GM18873 (cell line): Measurements from ENCODE around the gene IL22.
"Not testable (repeated sequence)": the region's sequence is repeated elsewhere in the genome, so short reads cannot be mapped to it uniquely, and the experiment has no call there.

ENCODE experiments used
- ATAC-seq: cut with Tn5 transposase; IDR thresholded peaks from one replicate; pipeline ENCODE4 v1.9.1; 2021; ENCODE audit warnings: mild to moderate bottlenecking, moderate library complexity, moderate number of reproducible peaks; ENCODE audit not compliant: unreplicated experiment, low FRiP score

The IL22 gene

DNA sequence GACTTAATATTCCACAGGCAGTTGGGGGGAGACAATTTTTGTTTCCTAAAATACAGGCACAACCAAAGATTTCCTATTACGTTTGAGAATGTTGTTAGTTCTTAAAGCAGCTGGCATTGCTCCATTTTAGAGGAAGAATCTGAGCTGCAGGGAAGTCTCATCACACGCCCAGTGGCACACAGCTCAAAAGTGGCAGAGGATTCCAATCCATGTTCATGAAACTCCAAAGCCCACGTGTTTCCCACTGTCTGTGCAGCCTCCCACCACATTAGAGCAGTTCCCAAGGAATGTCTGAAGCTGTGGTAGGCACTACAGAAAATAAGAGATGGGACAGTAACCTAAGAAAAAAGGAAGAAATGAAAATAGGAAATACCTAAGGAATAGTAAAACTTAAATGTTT, 21.7 kb downstream of the IL22 start:
- no peak for ATAC-seq

DNA sequence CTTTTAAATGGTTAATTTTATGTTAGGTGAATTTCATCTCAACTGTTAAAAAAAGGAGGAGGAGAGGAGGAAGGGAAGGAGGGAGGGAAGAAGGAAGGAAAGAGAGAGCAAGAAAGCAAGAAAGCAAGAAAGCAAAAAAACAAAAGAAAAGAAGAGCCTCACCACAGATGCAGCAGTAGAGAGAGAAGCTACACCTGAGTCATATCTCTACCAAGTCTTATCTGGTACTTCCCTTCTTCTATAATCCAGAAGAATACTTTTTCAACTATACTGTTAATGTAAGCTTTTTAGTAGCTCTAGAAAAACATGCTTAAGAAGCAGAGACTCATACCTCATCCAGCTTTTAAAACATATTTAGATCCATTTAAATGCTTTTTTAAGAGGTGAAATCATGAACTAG, 22.2 kb downstream of the IL22 start:
- ATAC-seq: no peak

DNA sequence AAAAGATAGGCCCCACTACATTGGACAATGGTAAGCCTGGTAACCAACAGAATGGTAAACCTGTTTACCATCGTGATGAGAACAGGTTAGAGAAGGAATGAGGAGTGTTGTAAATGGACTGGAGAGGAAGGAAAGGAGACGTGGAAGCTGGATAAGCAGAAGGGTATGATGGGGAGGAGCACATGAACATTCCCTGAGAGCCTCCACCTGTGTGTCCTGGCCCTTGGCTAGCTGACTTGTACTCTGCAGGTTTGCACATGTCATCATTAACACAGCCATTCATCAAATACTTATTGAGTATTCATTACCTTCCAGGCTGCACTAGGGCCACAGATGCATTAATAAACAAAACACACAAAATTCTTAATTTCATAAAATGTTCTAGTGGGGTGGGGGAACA, 23.4 kb downstream of the IL22 start:
- no peak for ATAC-seq

DNA sequence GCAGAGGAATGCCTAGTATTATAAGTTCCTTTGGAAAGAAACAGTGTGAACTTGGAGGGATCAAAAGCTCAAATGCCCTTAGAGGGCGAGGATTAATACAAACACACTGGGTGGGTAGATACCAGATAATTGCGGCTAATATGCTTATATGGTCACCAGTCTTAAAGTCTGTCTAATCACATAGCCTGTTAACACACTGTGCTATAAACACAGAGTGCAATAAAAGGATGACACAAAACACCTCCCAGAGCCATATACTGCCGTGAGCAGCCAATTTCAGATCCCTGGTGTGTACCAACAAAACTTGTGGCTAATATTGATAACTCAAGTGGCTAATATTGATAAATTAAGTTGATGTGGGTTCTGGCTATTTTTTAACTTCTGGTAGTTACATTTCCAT, 26.0 kb downstream of the IL22 start:
- no peak for ATAC-seq

DNA sequence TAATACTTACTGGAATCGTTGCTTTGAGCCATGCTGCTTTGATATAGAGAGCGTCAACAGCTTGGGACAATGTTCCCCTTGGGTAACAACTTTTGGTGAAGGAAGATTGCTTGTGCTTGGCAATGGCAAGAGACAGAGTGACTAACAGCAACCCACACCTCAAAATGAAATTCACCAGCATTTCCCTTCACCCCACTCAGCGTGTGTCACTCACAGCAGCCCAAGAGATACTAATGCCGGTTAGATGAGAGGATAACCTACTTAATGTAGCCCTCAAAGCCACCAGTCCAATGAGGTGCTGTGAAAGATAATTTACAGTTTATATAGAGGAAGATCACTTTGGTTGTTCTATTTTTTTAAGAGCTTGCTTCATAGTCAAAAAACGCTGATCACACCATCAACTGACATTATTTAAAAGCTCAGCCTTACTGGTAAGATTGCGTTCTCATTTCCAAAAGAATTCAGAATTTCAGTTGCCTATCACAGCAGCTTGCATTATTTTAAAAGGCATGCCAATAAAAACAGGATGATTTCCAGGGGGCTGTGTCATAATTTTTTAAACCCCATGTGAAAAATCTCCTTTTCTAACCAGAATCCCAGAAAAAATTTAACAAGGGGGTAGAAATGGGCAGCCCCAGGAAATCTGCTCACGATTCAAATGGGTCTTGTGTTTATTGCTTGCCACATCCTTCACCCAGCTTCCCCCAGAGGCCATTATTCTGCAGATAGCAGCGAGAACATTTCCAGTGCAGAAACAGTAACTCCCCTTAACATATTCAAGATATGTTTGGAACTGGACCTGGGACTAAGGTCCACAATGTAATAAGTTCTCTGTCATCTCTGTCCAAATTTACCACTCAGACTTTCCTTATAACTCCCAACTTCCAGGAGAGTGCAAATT, 27.6 kb downstream of the IL22 start, which contains the start of gene IL26:
Gene IL26, minus strand, starts transcription at position 235 of the 901 bp plus-strand sequence. Its CDS starts 54 bp downstream, at position 181.
- ATAC-seq: no peak

DNA sequence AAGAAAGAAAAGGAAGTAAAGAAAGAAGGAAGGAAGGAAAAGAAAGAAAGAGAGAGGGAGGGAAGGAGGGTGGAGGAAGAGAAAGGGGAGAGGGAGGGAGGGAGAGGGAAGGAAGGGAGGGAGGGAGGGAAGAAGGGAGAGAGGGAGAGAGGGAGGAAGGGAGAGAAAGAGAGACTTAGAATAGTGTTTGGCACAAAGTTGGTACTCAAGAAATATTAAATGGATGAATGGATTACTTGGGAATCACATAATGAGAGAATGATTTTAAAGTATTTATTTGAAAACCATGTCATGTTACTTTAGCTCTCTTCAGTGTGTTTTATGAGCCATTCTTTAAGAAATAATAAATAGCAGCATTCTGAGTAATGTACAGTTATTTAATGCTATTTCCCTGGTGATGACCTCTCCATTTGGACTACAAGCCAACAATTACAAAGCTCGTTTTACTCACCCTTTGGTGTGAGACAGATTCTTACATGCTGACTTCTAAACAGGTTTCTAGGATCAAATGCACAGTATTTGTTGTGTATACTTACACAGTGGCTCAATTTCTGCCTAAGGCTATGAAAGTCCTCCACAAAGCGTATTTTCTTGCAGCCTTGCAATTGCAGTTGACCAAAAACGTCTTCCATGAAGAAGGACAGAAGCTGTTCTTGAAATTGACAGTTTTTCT, 28.7 kb downstream of the IL22 start:
- ATAC-seq: no peak

DNA sequence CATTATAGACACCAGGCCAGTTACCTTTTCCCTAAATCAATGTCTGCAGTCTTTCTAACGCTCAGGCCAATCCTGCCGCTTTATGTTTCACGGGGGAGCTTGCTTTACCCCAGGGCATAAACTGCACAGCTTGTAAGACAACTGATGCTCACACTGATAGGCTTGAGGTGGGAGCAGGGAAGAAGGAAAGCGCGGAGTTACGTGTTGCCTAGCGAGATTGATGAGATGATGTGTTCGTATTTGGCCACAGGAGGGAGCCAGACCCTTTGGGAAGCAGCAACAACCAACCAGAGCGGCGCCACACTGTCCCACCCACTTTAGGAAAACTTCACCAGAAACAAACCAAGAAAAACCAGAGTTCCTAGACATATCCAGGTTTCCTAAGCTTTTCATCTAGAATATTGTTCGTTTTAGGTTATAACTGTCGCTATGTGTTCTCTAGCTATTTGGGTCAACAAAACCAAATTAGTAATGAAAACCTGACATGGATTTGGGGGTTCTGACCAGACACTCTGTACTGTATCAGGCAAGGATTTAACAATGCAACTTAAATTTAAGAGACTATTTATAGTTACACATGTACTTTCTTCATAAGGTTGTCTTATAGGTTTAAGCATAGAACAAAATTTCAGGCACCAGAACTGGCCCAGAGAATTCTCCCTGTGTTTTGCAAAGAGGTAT, 30.2 kb downstream of the IL22 start:
- peak; percentile 81 for ATAC-seq

DNA sequence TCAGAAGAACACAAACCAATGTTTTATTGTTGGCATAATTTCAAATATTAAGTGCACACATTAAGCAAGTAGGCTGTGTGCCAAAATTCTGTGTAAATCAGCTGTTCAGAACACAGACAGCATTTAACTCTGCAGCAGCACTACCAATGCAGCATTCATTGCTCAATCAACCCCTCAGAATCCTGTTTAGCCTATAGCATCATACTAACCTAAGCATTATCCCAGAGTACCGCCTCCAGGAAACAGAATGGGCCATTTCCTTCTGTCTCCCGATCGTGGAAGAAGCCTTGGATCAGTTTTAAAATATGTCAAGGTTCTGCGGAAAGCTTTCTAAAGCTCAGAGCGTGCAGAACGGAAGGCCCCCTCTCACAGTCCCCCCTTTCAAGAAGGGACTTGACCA, 31.1 kb downstream of the IL22 start:
- ATAC-seq: no peak

DNA sequence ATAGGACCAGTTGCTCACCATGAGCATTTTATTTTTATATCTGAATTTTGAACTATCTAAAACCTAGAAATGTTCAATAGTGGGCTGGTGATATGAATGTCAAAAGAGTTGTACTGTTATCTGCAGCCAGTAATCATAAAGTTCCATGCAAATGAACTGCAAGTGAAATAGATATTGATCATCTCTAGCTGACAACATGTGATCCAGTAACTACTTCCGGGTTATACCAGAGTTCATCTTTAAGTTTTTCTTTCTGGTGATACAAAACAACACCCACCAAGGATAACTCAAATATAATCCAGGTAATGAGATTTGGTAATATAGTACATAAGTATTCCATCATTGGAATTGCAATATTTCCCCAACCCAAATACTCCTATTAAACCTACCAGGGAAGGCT, 31.9 kb downstream of the IL22 start:
- ATAC-seq: no peak

DNA sequence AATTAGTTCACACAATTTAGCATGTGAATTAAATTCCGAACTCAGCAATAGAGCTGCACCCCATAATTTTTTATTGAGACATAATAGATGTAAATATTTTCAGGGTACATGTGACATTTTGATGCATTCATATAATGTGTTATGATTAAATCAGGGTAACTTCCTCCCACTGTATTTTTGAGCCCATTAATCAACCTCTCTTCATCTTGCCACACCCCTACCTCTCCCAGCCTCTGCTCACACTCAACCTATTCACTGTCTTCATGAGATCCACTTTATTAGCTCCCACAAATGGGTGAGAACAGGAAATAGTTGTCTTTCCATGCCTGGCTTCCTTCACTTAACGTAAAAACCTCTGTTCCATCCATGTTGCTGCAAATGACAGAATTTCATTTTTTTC, 42.5 kb downstream of the IL22 start:
- ATAC-seq: no peak

DNA sequence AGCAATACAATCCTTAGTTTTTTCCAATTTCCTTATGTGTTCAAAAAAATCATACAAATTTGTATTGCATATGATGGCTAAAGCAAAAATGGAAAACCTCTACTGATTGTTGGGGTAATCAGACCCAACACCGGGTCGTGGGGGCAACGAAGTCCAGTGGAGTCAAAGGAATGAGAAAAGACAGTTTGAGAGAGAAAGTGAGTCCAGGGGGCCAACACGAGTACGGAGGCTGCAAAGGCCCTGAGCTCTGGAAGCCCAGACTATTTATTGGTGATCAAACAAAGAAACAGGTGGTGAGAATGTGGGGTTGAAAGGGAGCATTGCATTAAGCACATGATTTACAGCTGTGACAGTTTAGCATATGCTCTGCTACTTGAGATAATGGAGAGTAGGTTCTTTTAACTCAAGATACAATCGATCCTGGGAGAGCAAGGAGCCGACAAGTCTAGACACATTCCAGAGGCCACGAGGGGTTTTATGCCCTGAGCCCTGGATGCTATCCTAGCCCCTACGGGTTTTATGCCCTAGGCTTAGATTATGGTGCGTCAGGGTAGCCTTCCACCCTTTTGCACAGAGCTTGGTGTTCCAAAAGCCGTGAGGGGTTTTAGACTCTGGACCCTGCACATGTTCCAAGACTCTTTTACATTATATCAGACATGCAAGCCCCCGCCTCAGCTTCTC, 44.2 kb downstream of the IL22 start:
- not testable (repeated sequence) for ATAC-seq

DNA sequence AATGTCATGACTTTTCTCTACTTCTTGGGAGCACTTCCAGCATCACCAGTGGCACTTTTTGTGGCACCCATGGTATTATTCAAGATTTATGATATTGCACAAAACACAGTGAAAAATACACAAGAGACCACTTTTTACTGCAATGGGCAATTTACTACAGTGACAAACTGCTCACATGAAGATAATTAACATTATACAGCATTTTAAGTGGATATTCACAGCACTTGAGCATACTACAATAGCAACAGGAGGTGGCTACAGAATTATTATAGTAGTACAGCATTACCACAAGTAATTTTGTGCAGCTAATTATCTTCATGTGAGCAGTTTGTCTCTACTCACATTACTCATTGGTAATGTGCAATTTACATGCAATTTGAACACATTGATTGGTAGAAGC, 46.1 kb downstream of the IL22 start:
- no peak for ATAC-seq

DNA sequence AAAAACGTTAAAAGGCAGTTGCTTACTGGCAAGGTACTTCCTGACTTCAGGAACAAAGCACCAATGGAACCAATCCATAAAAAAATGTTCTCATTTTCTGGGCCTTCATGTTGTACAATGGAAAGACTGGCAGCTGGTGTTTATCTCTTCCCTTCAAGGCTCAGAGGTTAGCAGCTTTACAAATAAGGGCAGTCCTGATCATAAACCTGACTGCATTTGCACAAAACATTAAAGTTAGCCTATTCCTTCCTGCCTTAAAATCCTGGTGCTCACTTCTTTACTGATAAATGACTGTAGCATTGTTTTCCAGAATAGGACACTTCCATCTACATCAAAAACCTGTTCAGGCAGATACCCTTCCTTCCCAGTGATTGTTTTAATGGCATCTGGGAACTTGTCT, 47.0 kb downstream of the IL22 start:
- no peak for ATAC-seq

DNA sequence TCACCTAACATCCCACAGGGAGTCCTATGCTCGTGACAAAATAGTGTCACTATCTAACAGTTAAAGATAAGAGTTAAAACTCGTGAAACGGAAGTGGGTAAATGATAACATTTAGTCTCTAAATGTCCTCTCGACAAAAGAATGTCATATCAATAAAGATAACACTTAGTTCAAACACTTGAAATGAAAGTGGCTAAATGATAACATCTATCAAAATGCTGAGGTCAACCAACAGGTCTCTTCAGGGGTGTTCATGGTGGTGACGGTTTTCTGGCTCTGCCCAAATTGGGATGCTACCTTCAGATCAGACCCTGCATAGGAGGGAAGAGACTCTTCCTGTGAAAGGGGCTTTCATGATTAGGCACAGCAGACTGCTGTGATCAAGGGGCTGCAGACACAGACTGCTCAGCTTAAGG, 49.9 kb downstream of the IL22 start:
- ATAC-seq: no peak

DNA sequence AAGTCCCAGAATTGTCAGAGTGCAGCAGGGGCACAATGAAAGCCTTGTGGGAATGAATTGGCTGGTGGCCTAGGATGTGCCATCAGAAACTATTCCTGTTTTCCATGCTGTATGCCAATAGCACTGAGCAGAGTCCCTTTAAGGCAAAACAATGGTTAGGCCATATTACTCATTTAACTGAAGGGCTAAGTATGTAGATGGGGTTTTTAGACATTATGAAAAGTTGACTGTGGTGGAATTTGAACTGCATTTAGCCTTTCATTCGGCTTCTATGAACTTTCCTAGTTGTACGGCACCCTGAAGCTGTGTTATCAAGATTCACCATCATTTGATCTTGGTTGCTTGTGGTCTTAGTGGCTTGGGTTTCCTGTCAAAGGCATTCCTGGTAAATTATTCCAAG, 52.5 kb downstream of the IL22 start:
- no peak for ATAC-seq

DNA sequence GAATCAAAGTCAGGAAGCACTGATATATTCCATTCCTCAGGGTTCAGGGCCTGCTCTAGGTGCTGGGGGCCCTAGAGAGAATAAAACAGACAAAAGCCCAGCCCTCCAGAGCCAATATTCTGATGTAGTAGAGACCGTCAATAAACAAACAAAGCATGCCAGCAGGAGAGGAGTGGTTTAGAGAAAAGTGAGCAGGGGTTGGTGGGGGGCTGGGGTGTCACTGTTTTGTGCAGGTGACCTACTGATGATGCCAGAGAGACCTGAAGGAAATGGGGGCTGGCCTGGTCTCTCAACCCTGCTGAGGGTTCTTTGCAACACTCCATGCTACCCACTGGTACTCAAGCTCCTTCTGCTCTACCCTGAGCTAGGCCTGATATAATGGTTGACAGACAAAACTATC, 54.3 kb downstream of the IL22 start:
- no peak for ATAC-seq

DNA sequence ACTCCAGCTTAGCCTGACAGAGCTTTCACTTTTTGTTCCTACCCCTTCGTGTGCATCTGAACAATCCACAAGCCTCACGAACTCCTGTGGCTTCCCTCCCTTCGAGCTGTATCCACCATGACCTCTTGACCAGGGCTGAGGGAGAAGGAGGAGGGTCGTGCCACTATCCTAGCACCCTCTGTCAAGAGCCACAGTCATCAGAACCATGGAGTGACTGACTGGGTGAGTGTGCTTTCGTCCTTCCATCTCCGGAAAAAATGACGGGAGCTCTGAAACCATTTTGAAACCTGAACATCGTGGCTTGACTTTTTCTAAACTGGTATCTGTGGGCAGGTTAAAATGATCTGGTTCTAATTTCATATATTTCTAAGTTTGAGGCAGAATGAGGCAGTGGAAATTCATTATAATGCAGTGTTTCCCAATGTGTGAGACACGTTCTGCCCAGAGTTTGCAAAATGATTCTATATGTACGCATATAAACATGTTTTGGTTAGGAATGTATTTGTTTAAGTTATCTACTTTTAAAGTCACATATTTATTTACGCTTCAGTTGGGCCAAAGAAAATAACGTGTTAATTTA, 54.8 kb downstream of the IL22 start:
- no peak for ATAC-seq
